K562 (cell line): ENCODE data around the gene ACBD4. TPM values are rescaled to one million over a fixed set of nuclear protein-coding genes. Genes with fewer than 3 reads are reported as not detected.

Experiments used
- ATAC-seq: fragments of 200-7000 bp; cut with Tn5 transposase; 3 replicates; pipeline ENCODE4 v1.9.1; 2020; ENCODE audit warnings: moderate library complexity
- BruUV-seq: library from RNA; stranded (reverse); fragments of 400-500 nt; replicated peaks from 2 replicates; lab custom pipeline; 2021; lab: Mats Ljungman, UMichigan
- CTCF ChIA-PET: fragments of 300-600 bp; formaldehyde crosslinking; extraction: SDS; loops from one replicate; lab custom pipeline; 2021; ENCODE audit warnings: low intra/inter-chr PET ratio; lab: Yijun Ruan, JAX
- POLR2A ChIA-PET: fragments of 300-600, 350-650 bp; sonication (Branson Sonifier 250); formaldehyde crosslinking; extraction: SDS; loops from one replicate; lab custom pipeline; 2021; ENCODE audit warnings: antibody characterized with exemption, inconsistent platforms; lab: Yijun Ruan, JAX
- DNase-seq, 4 experiments: peaks; one replicate each; pipeline versions ENCODE4 v3.0.0 to v3.0.0-alpha.2; 2011 to 2018; ENCODE audit warnings: low spot score in 3 of 4, mixed read lengths in 3 of 4; ENCODE audit errors: extremely low read depth in 1 of 4
- FAIRE-seq: peaks from 2 replicates; lab custom pipeline; 2011; peaks lifted over from hg19 to GRCh38; lab: Jason Lieb, UNC
- H2AFZ ChIP-seq: 2 replicates; pipeline ENCODE4 v1.6.0; 2011; ENCODE audit warnings: low read depth, low read length, control low read depth, inconsistent platforms
- H3K27ac ChIP-seq: fragments of 200-600 bp; 3 replicates; pipeline ENCODE4 v1.8.0; 2011; ENCODE audit warnings: low read depth, mild to moderate bottlenecking, control low read depth, inconsistent platforms, low read length, moderate library complexity, mixed read lengths; ENCODE audit errors: extremely low read depth
- H3K27me3 ChIP-seq, 2 experiments: fragments of 300-600 bp in 1 of 2; 2 replicates in 1 of 2; 3 replicates in 1 of 2; pipeline versions ENCODE4 v1.6.0 to v1.8.0; 2011; ENCODE audit warnings: inconsistent platforms in 2 of 2, low read length in 2 of 2, mild to moderate bottlenecking in 1 of 2, mixed read lengths in 1 of 2, moderate library complexity in 1 of 2; ENCODE audit not compliant: control insufficient read depth in 2 of 2, insufficient read depth in 2 of 2
- H3K36me3 ChIP-seq: fragments of 300-600 bp; 3 replicates; pipeline ENCODE4 v1.8.0; 2011; ENCODE audit warnings: mild to moderate bottlenecking, low read length, inconsistent platforms; ENCODE audit not compliant: control insufficient read depth, insufficient read depth
- H3K4me1 ChIP-seq, 2 experiments: fragments of 200-600 bp in 1 of 2; replicated peaks in 1 of 2; 2 replicates in 1 of 2; 3 replicates in 1 of 2; pipeline versions ENCODE4 v1.5.1 to v1.8.0; 2011; ENCODE audit warnings: inconsistent platforms in 2 of 2, low read length in 2 of 2, mild to moderate bottlenecking in 1 of 2, mixed read lengths in 1 of 2, moderate library complexity in 1 of 2; ENCODE audit not compliant: control insufficient read depth in 2 of 2, insufficient read depth in 2 of 2
- H3K4me2 ChIP-seq: 2 replicates; pipeline ENCODE4 v1.6.1; 2011; ENCODE audit warnings: low read length, control low read depth, inconsistent platforms, mixed read lengths; ENCODE audit not compliant: insufficient read depth
- H3K4me3 ChIP-seq: fragments of 200-600 bp; sonication (generic), shearing (Covaris generic); 2 replicates; pipeline ENCODE4 v1.5.1; 2016; ENCODE audit warnings: control low read depth, inconsistent platforms
- H3K79me2 ChIP-seq: fragments of 200-600 bp; 3 replicates; pipeline ENCODE4 v1.8.0; 2011; ENCODE audit warnings: low read length, inconsistent platforms; ENCODE audit not compliant: control insufficient read depth, insufficient read depth
- H3K9ac ChIP-seq, 2 experiments: 2 replicates each; pipeline versions ENCODE4 v1.6.0 to v1.6.1; 2011; ENCODE audit warnings: low read depth in 2 of 2, low read length in 2 of 2, control low read depth in 1 of 2, inconsistent platforms in 1 of 2, mild to moderate bottlenecking in 1 of 2, mixed read lengths in 1 of 2; ENCODE audit not compliant: insufficient read depth in 1 of 2
- H3K9me1 ChIP-seq: one replicate; pipeline ENCODE4 v1.6.0; 2011; ENCODE audit warnings: inconsistent platforms, mild to moderate bottlenecking, low read length, moderate library complexity; ENCODE audit not compliant: control insufficient read depth, insufficient read depth
- H3K9me3 ChIP-seq: replicated peaks from 2 replicates; pipeline ENCODE4 v1.5.1; 2011; ENCODE audit warnings: low read depth, low read length, inconsistent platforms; ENCODE audit not compliant: control insufficient read depth, insufficient read depth
- H4K20me1 ChIP-seq: replicated peaks from 2 replicates; pipeline ENCODE4 v1.6.1; 2011; ENCODE audit warnings: low read length, inconsistent platforms, mixed read lengths; ENCODE audit not compliant: control insufficient read depth, insufficient read depth
- HNRNPUL1 ChIP-seq: fragments of 200-400 bp; formaldehyde crosslinking; IDR thresholded peaks from 2 replicates; pipeline ENCODE4 v1.6.1; 2017; ENCODE audit warnings: low read length
- RB1 ChIP-seq: fragments of 450-650 bp; IDR thresholded peaks from 2 replicates; pipeline ENCODE4 v1.6.1; 2017; ENCODE audit warnings: low read depth, mild to moderate bottlenecking
- RBFOX2 ChIP-seq: fragments of 200-400 bp; formaldehyde crosslinking; IDR thresholded peaks from 2 replicates; pipeline ENCODE4 v1.6.1; 2017; ENCODE audit warnings: low read depth, mild to moderate bottlenecking, low read length, moderate library complexity
- SMAD3 ChIP-seq: fragments of 450-650 bp; formaldehyde crosslinking; conservative IDR thresholded peaks from 2 replicates; pipeline ENCODE4 v1.4.0; 2020; ENCODE audit warnings: mild to moderate bottlenecking
- TFAP4 ChIP-seq: sonication (generic); formaldehyde crosslinking; IDR thresholded peaks from 2 replicates; pipeline ENCODE4 v1.8.0; 2022; ENCODE audit warnings: missing genetic modification reagents, mild to moderate bottlenecking, moderate library complexity, borderline replicate concordance
- ZBTB43 ChIP-seq: sonication (generic); formaldehyde crosslinking; IDR thresholded peaks from 2 replicates; pipeline ENCODE4 v1.8.0; 2023; ENCODE audit warnings: mild to moderate bottlenecking, missing genetic modification reagents
- ZNF133 ChIP-seq: fragments of 250-450 bp; sonication (Bioruptor Pico); IDR thresholded peaks from 2 replicates; pipeline ENCODE4 v1.4.0; 2020; ENCODE audit warnings: mild to moderate bottlenecking
- ZNF830 ChIP-seq: fragments of 250-450 bp; sonication (Bioruptor Pico); IDR thresholded peaks from 2 replicates; pipeline ENCODE4 v1.5.0; 2021; ENCODE audit warnings: mild to moderate bottlenecking
- WGBS: fragments of 100-300 bp; shearing (Covaris generic); methylation state at CpG from one replicate; pipeline ENCODE4 v1.1.6; 2016; ENCODE audit warnings: low coverage, mixed read lengths; ENCODE audit not compliant: insufficient coverage; ENCODE audit errors: missing lambda C conversion rate; 5-methylcytosine and 5-hydroxymethylcytosine counted together
- in situ Hi-C: fragments of 300-500 bp; cut with MboI; formaldehyde crosslinking; loops from 4 replicates; pipeline ENCODE4 v1.15.0; 2018; ENCODE audit warnings: inconsistent platforms, mixed read lengths
- intact Hi-C: fragments of 100-400 bp; cut with micrococcal nuclease; formaldehyde crosslinking; loops from 2 replicates; pipeline ENCODE4 v1.14.2; 2022
- polyA plus RNA-seq, 8 experiments: library from polyadenylated mRNA; depleted of rRNA in 4 of 8; stranded (reverse) in 5 of 8; unstranded in 3 of 8; fragments of >200 nt; fragmentation: Nextera tagmentation in 2 of 8; fragmentation: Illumina TruSeq in 1 of 8; extraction: Ambion mirVana in 2 of 8; extraction: Trizol in 1 of 8; gene quantifications; 2 replicates each; pipeline versions ENCODE4 v1.2.1 to v1.2.3, GENCODE V29; 2011 to 2014; ENCODE audit warnings: inconsistent platforms in 1 of 8, missing spikeins in 1 of 8
- total RNA-seq, 7 experiments: library from RNA; depleted of rRNA in 6 of 7; stranded (reverse); fragments of >200 nt in 6 of 7; fragmentation: Illumina TruSeq in 2 of 7; extraction: Trizol in 2 of 7; gene quantifications; 2 replicates each; pipeline versions ENCODE4 v1.2.1 to v1.2.3, GENCODE V29; 2011 to 2021; ENCODE audit warnings: low replicate concordance in 1 of 7

Gene ACBD4
- total and polyA plus RNA-seq, 9 of the 15 experiments (the other 6 are each of a cell fraction or from before 2014, with no cell fraction given) = 0.14 to 6.9 (median 4.6) TPM

- POLR2A ChIA-PET = interaction anchor here (0.6 to 7.9 kb wide), 3 partner anchors 11 to 1806 kb away, joined by 3 to 73 read pairs (median 14); partner anchors contain the start of genes HEXIM1 and HEXIM2
- Histone ChIP-seq H2AFZ (peak overlapping the region; percentile 3; the same call in 1 of the 2 replicates), H3K9ac (peak overlapping the region in 1 of 2 experiments; percentile 65; a peak in 1 of 4 replicates), H3K4me1 (peaks cover 2 to 38% of the 10 kb centered on the region in 2 experiments; a peak in 3 of 5 replicates), H3K27ac (no peak overlapping the region), H3K27me3 (no peaks in the 10 kb centered on the region), H3K36me3 (no peaks in the 10 kb centered on the region), H4K20me1 (no peaks in the 10 kb centered on the region), H3K4me2 (no peak overlapping the region), H3K4me3 (no peak overlapping the region), H3K9me1 (no peaks in the 10 kb centered on the region)
- 71% methylated on average over 5 of the region's 5 CpGs for WGBS
- CTCF ChIA-PET = no interaction called here
- DNase-seq = no peak
- no TSS peak for BruUV-seq
- intact Hi-C loops = no loop called here
- no peak for ATAC-seq
- TF ChIP-seq TFAP4 = peak; percentile 27; the same call in 1 of the 2 replicates
- TF ChIP-seq ZNF133 = no peak
- TF ChIP-seq ZBTB43 (CRISPR knock-in tag) = no peak
- TF ChIP-seq ZNF830 (CRISPR knock-in tag) = no peak
- TF ChIP-seq RB1 = no peak
- TF ChIP-seq HNRNPUL1 = no peak
- TF ChIP-seq RBFOX2 = no peak
- TF ChIP-seq SMAD3 (CRISPR knock-in tag) = no peak
- TF ChIP-seq, all 486 proteins: peak for 1
- H3K79me2 ChIP-seq = no peaks in the 10 kb centered on the region
- no peaks in the 10 kb centered on the region for H3K9me3 ChIP-seq
- no peak for FAIRE-seq
- in situ Hi-C loops = no loop called here
Measured at GRCh38 chr17:45172232-45172540, 36.7 kb downstream of the ACBD4 start.
